ENCODE data around the gene DDX28. TPM values are rescaled to one million over a fixed set of nuclear protein-coding genes. Genes with fewer than 3 reads are reported as not detected.

Gene DDX28
- total and polyA plus RNA-seq, 9 of the 15 experiments (the other 6 are each of a cell fraction or from before 2014, with no cell fraction given): 2.8 to 24.5 (median 15.9) TPM

DNA sequence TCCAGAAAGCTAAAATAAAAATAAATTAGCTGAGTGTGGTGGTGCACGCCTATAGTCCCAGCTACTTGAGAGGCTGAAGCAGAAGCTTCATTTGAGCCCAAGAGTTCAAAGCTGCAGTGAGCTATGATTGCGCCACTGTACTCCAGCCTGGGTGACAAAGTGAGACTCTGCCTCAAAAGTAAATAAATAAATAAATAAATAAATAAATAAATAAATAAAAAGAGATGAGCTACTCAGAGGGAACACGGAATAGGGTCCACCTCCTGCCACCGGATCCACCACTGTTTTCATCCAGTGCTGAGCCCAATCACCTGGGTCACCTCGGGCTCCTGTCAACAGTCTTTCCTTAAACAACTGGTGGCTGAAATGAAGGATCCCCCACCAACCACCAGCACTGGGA, 36.1 kb downstream of the DDX28 start (continued):
- TF ChIP-seq, protein P1, sequence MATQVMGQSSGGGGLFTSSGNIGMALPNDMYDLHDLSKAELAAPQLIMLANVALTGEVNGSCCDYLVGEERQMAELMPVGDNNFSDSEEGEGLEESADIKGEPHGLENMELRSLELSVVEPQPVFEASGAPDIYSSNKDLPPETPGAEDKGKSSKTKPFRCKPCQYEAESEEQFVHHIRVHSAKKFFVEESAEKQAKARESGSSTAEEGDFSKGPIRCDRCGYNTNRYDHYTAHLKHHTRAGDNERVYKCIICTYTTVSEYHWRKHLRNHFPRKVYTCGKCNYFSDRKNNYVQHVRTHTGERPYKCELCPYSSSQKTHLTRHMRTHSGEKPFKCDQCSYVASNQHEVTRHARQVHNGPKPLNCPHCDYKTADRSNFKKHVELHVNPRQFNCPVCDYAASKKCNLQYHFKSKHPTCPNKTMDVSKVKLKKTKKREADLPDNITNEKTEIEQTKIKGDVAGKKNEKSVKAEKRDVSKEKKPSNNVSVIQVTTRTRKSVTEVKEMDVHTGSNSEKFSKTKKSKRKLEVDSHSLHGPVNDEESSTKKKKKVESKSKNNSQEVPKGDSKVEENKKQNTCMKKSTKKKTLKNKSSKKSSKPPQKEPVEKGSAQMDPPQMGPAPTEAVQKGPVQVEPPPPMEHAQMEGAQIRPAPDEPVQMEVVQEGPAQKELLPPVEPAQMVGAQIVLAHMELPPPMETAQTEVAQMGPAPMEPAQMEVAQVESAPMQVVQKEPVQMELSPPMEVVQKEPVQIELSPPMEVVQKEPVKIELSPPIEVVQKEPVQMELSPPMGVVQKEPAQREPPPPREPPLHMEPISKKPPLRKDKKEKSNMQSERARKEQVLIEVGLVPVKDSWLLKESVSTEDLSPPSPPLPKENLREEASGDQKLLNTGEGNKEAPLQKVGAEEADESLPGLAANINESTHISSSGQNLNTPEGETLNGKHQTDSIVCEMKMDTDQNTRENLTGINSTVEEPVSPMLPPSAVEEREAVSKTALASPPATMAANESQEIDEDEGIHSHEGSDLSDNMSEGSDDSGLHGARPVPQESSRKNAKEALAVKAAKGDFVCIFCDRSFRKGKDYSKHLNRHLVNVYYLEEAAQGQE (IDR thresholded peaks at IDR 0.05; ENCODE audit: borderline replicate concordance): no peak
- TF ChIP-seq, protein P1 (CRISPR knock-in tag; IDR thresholded peaks at IDR 0.05; ENCODE audit: low read depth): no peak
- TF ChIP-seq, protein P2, sequence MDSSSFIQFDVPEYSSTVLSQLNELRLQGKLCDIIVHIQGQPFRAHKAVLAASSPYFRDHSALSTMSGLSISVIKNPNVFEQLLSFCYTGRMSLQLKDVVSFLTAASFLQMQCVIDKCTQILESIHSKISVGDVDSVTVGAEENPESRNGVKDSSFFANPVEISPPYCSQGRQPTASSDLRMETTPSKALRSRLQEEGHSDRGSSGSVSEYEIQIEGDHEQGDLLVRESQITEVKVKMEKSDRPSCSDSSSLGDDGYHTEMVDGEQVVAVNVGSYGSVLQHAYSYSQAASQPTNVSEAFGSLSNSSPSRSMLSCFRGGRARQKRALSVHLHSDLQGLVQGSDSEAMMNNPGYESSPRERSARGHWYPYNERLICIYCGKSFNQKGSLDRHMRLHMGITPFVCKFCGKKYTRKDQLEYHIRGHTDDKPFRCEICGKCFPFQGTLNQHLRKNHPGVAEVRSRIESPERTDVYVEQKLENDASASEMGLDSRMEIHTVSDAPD (CRISPR knock-in tag; IDR thresholded peaks at IDR 0.05): no peak
- no peak for TF ChIP-seq ZNF253 (CRISPR knock-in tag; conservative IDR thresholded peaks at IDR 0.05)
- TF ChIP-seq, protein P3, sequence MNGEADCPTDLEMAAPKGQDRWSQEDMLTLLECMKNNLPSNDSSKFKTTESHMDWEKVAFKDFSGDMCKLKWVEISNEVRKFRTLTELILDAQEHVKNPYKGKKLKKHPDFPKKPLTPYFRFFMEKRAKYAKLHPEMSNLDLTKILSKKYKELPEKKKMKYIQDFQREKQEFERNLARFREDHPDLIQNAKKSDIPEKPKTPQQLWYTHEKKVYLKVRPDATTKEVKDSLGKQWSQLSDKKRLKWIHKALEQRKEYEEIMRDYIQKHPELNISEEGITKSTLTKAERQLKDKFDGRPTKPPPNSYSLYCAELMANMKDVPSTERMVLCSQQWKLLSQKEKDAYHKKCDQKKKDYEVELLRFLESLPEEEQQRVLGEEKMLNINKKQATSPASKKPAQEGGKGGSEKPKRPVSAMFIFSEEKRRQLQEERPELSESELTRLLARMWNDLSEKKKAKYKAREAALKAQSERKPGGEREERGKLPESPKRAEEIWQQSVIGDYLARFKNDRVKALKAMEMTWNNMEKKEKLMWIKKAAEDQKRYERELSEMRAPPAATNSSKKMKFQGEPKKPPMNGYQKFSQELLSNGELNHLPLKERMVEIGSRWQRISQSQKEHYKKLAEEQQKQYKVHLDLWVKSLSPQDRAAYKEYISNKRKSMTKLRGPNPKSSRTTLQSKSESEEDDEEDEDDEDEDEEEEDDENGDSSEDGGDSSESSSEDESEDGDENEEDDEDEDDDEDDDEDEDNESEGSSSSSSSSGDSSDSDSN (IDR thresholded peaks at IDR 0.05; ENCODE audit: borderline replicate concordance in 1 of 2, low read depth in 2 of 2, low read length in 2 of 2): no peak
- no peak for TF ChIP-seq ZNF583 (CRISPR knock-in tag; IDR thresholded peaks at IDR 0.05)
- TF ChIP-seq SMARCE1 (IDR thresholded peaks at IDR 0.05): no peak
- TF ChIP-seq CBFA2T3 (IDR thresholded peaks at IDR 0.05): no peak
- no peak for TF ChIP-seq YY1 (IDR thresholded peaks at IDR 0.05; ENCODE audit: borderline replicate concordance in 1 of 3, control insufficient read depth in 1 of 3, extremely low read depth in 1 of 3, insufficient read depth in 3 of 3, insufficient read length in 1 of 3, insufficient replicate concordance in 2 of 3, low read depth in 1 of 3, low read length in 2 of 3)
- TF ChIP-seq DACH1 (IDR thresholded peaks at IDR 0.05; ENCODE audit: partially characterized antibody): no peak
- no peak for TF ChIP-seq PRPF4 (IDR thresholded peaks at IDR 0.05; ENCODE audit: insufficient read depth, low read depth, low read length, poor library complexity, severe bottlenecking)
- TF ChIP-seq HCFC1 (IDR thresholded peaks at IDR 0.05; ENCODE audit: low read depth, low read length): no peak
- TF ChIP-seq ZNF644 (tag; IDR thresholded peaks at IDR 0.05; ENCODE audit: low read depth): no peak

All from K562 (cell line).